Neural progenitor cell (in vitro differentiated cells): Measurements from ENCODE around the gene GDF7. TPM values are rescaled to one million over a fixed set of nuclear protein-coding genes. Genes with fewer than 3 reads are reported as not detected.

Experiments used
- DNase-seq: peaks from one replicate; pipeline ENCODE4 v3.0.0-alpha.2; 2016; ENCODE audit warnings: low spot score
- H2AFZ ChIP-seq: fragments of 200-600 bp; sonication (generic); replicated peaks from 2 replicates; pipeline ENCODE4 v1.6.1; 2016; ENCODE audit warnings: antibody characterized with exemption
- H3F3A ChIP-seq: fragments of 200-600 bp; sonication (generic); 2 replicates; pipeline ENCODE4 v1.6.1; 2016; ENCODE audit warnings: antibody characterized with exemption, low read depth
- H3K27ac ChIP-seq: fragments of 200-600 bp; sonication (generic); 2 replicates; pipeline ENCODE4 v1.5.1; 2016; ENCODE audit warnings: mild to moderate bottlenecking
- H3K27me3 ChIP-seq: fragments of 200-600 bp; sonication (generic); 2 replicates; pipeline ENCODE4 v1.6.1; 2016; ENCODE audit warnings: mild to moderate bottlenecking, moderate library complexity
- H3K36me3 ChIP-seq: fragments of 200-600 bp; sonication (generic); 2 replicates; pipeline ENCODE4 v1.5.1; 2016
- H3K4me1 ChIP-seq: fragments of 200-600 bp; sonication (generic); 2 replicates; pipeline ENCODE4 v1.6.1; 2016; ENCODE audit warnings: mixed run types
- H3K4me2 ChIP-seq: fragments of 200-600 bp; sonication (generic); 2 replicates; pipeline ENCODE4 v1.6.1; 2016
- H3K4me3 ChIP-seq: fragments of 200-600 bp; sonication (generic); 2 replicates; pipeline ENCODE4 v1.5.1; 2016
- H3K79me2 ChIP-seq: fragments of 200-600 bp; sonication (generic); 2 replicates; pipeline ENCODE4 v1.6.1; 2016; ENCODE audit warnings: low read depth
- H3K9ac ChIP-seq: fragments of 200-600 bp; sonication (generic); 2 replicates; pipeline ENCODE4 v1.6.1; 2016
- H3K9me3 ChIP-seq: fragments of 200-600 bp; sonication (generic); 2 replicates; pipeline ENCODE4 v1.5.1; 2016; ENCODE audit warnings: low read depth
- H4K20me1 ChIP-seq: fragments of 200-600 bp; sonication (generic); 2 replicates; pipeline ENCODE4 v1.6.1; 2016; ENCODE audit warnings: low read depth
- H3K27ac Mint-ChIP-seq: 3 replicates; pipeline ENCODE4 v1.8.0; 2021; ENCODE audit warnings: mixed read lengths
- H3K27me3 Mint-ChIP-seq: 2 replicates; pipeline ENCODE4 v1.8.0; 2022; ENCODE audit warnings: low read depth, mild to moderate bottlenecking, inconsistent platforms, moderate library complexity, mixed read lengths; ENCODE audit not compliant: insufficient read depth
- H3K36me3 Mint-ChIP-seq: 3 replicates; pipeline ENCODE4 v1.8.0; 2021; ENCODE audit warnings: mixed read lengths
- H3K4me1 Mint-ChIP-seq: 3 replicates; pipeline ENCODE4 v1.8.0; 2021; ENCODE audit warnings: mixed read lengths
- H3K4me3 Mint-ChIP-seq: 3 replicates; pipeline ENCODE4 v1.8.0; 2021; ENCODE audit warnings: mild to moderate bottlenecking, moderate library complexity, mixed read lengths
- H3K9me3 Mint-ChIP-seq: 3 replicates; pipeline ENCODE4 v1.8.0; 2020; ENCODE audit warnings: mixed read lengths
- CTCF ChIP-seq: fragments of 200-600 bp; sonication (generic); IDR thresholded peaks from 2 replicates; pipeline ENCODE4 v1.5.1; 2017; ENCODE audit warnings: antibody characterized with exemption, mild to moderate bottlenecking
- EZH2 ChIP-seq: fragments of 200-600 bp; sonication (generic); IDR thresholded peaks from 2 replicates; pipeline ENCODE4 v1.6.1; 2017; ENCODE audit warnings: antibody characterized with exemption, mild to moderate bottlenecking, moderate library complexity
- EZH2phosphoT487 ChIP-seq: fragments of 200-600 bp; sonication (generic); IDR thresholded peaks from 2 replicates; pipeline ENCODE4 v1.6.1; 2017; ENCODE audit warnings: antibody characterized with exemption
- total RNA-seq: library from RNA; depleted of rRNA; stranded (reverse); fragments of >200 nt; gene quantifications from 2 replicates; pipeline ENCODE4 v1.2.3, GENCODE V29; 2015; ENCODE audit warnings: low replicate concordance

The GDF7 gene
- total RNA-seq, 1 donor from 2014 or later: not detected

- H3K27me3 Mint-ChIP-seq: peaks cover 2% of the 10 kb centered on the region
- peaks cover 9% of the 10 kb centered on the region for H3K36me3 Mint-ChIP-seq
Observed at GRCh38 chr2:20618886-20619521, 47.9 kb upstream of the GDF7 start.

GRCh38 chr2:20619624-20620024, 47.3 kb upstream of the GDF7 start:
- TF ChIP-seq EZH2 (no peak), EZH2phosphoT487 (no peak), CTCF (no peak)
- Histone ChIP-seq H3F3A (peaks cover 4% of the 10 kb centered on the region), H3K4me3 (no peak overlapping the region), H3K36me3 (no peaks in the 10 kb centered on the region), H2AFZ (no peak overlapping the region), H3K27me3 (no peaks in the 10 kb centered on the region), H3K4me2 (no peak overlapping the region), H3K4me1 (peaks cover 31% of the 10 kb centered on the region), H4K20me1 (peaks cover 11% of the 10 kb centered on the region), H3K9ac (no peak overlapping the region), H3K9me3 (no peaks in the 10 kb centered on the region), H3K79me2 (no peaks in the 10 kb centered on the region), H3K27ac (no peak overlapping the region)
- no peak for DNase-seq
- Mint-ChIP-seq H3K4me1 (peaks cover 67% of the 10 kb centered on the region), H3K4me3 (no peak overlapping the region), H3K27ac (peak overlapping the region; percentile 85), H3K27me3 (peaks cover 4% of the 10 kb centered on the region), H3K36me3 (peaks cover 9% of the 10 kb centered on the region), H3K9me3 (no peaks in the 10 kb centered on the region)

More at GRCh38 chr2:20618886-20619521, 47.9 kb upstream of the GDF7 start:
- no peaks in the 10 kb centered on the region for H3K9me3 ChIP-seq
- peaks cover 11% of the 10 kb centered on the region for H3F3A ChIP-seq
- H4K20me1 ChIP-seq: peaks cover 11% of the 10 kb centered on the region
- H3K79me2 ChIP-seq: no peaks in the 10 kb centered on the region
- DNase-seq: no peak
- Mint-ChIP-seq H3K27ac (peak overlapping the region; percentile 85), H3K4me3 (no peak overlapping the region), H3K9me3 (no peaks in the 10 kb centered on the region), H3K4me1 (peaks cover 73% of the 10 kb centered on the region)
- H2AFZ ChIP-seq: no peak overlapping the region
- H3K4me3 ChIP-seq: no peak overlapping the region
- no peak overlapping the region for H3K4me2 ChIP-seq
- H3K27me3 ChIP-seq: no peaks in the 10 kb centered on the region
- TF ChIP-seq CTCF: no peak
- no peak for TF ChIP-seq EZH2
- no peak for TF ChIP-seq EZH2phosphoT487
- H3K4me1 ChIP-seq: peaks cover 38% of the 10 kb centered on the region
- no peaks in the 10 kb centered on the region for H3K36me3 ChIP-seq
- no peak overlapping the region for H3K9ac ChIP-seq
- no peak overlapping the region for H3K27ac ChIP-seq

GRCh38 chr2:20620271-20620681, 46.7 kb upstream of the GDF7 start:
- no peaks in the 10 kb centered on the region for H3K9me3 Mint-ChIP-seq
- no peak for DNase-seq

More at GRCh38 chr2:20620271-20620681, 46.7 kb upstream of the GDF7 start:
- Histone ChIP-seq H4K20me1 (peaks cover 7% of the 10 kb centered on the region), H2AFZ (no peak overlapping the region), H3K36me3 (no peaks in the 10 kb centered on the region), H3F3A (no peaks in the 10 kb centered on the region), H3K27me3 (no peaks in the 10 kb centered on the region), H3K4me1 (peaks cover 26% of the 10 kb centered on the region), H3K27ac (no peak overlapping the region), H3K79me2 (no peaks in the 10 kb centered on the region), H3K9me3 (no peaks in the 10 kb centered on the region), H3K4me3 (no peak overlapping the region), H3K9ac (no peak overlapping the region), H3K4me2 (no peak overlapping the region)
- Mint-ChIP-seq H3K27ac (peak overlapping the region; percentile 3), H3K27me3 (peaks cover 4% of the 10 kb centered on the region), H3K36me3 (peaks cover 9% of the 10 kb centered on the region), H3K4me3 (no peak overlapping the region), H3K4me1 (peaks cover 62% of the 10 kb centered on the region)
- no peak for TF ChIP-seq EZH2phosphoT487
- no peak for TF ChIP-seq CTCF
- TF ChIP-seq EZH2: no peak
